ENCODE measurements around the gene MTHFD1L. TPM values are rescaled to one million over a fixed set of nuclear protein-coding genes. Genes with fewer than 3 reads are reported as not detected.

MTHFD1L gene
- total RNA-seq, 2 donors from 2014 or later, result 71.3 to 109 TPM

DNA sequence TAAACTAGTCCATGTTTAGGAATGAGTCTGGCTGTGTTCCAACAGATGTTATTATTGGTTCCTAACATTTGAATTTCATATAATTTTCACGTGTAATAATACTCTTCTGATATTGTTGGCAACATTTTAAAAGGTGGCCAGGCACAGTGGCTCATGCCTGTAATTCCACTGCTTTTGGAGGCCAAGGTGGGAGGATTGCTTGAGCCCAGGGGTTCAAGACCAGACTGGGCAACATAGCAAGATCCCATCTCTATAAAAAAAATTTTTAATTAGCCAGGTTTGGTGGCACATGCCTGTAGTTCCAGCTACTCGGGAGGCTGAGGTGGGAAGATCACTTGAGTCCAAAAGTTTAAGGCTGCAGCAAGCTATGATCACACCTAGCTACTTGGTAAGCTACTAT lies 116.2 kb downstream of the MTHFD1L start:
- Mint-ChIP-seq H3K9me3 (no peaks in the 10 kb centered on the region), H3K36me3 (peaks cover 12% of the 10 kb centered on the region in 2 donors), H3K27ac (peak overlapping the region in 1 of 2 donors; percentile 47)
- DNase-seq (ENCODE audit: low spot score in 2 of 2) (no peak), ATAC-seq (no peak)

DNA sequence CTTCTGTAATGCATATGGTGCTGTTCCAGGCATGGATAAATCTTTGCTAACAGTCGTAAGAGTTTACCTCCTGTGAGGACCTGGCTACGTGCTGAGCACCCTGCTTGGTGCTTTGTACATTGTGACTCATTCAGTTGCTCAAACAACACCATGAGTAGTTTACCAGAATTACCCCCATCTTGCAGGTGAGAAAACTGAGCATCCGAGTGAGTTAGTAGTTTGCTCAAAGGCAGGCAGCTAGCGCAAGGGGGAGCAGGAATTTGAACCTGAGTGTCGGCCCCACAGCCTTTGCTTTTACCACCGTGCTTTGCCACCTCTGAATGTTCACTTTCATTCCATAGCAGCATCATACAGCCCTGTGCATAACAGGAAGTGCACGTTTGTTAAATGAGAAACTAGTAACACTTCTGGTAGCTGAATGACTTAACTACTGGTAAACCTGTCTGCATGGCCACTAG lies 121.9 kb downstream of the MTHFD1L start:
- ATAC-seq, result peak; percentile 96
- Mint-ChIP-seq H3K9me3 (peaks cover 0 to 3% of the 10 kb centered on the region in 2 donors), H3K27ac (peak overlapping the region; percentile 69 to 95), H3K36me3 (peaks cover 9 to 32% of the 10 kb centered on the region in 2 donors)
- DNase-seq (ENCODE audit: low spot score in 2 of 2), result peak in 1 of 2 donors; percentile 60

DNA sequence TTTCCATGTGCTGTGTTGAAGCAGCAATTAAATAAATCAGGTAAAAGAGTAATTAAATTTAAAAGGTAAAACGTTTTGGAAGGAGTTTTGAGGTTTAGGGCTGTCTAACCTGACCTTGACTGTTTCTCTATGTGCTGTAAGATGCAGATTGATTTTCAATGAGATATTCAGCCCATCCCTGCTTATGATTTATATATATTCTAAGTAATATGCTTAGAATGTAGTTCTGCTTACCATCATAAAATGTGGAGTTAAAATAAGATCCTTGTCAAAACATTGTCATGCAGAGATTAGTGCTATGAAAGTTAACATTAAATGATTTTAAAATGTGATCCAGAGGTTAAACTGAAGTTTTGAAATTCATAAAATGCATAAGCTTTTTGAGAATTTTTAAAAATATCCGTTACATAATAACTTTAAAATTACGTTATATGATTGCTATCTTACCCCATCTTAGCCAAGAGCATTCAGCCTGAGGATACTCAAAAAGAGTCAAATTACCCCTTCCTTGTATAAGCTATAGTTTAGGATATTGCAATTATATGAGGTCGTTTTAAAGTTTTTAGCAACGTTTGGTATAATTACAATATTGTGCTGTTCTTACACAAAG lies 122.5 kb downstream of the MTHFD1L start:
- Mint-ChIP-seq H3K36me3 (peaks cover 15 to 38% of the 10 kb centered on the region in 2 donors), H3K27ac (peak overlapping the region; percentile 69 to 95), H3K9me3 (peaks cover 0 to 3% of the 10 kb centered on the region in 2 donors)
- DNase-seq (ENCODE audit: low spot score in 2 of 2), result no peak
- no peak for ATAC-seq

DNA sequence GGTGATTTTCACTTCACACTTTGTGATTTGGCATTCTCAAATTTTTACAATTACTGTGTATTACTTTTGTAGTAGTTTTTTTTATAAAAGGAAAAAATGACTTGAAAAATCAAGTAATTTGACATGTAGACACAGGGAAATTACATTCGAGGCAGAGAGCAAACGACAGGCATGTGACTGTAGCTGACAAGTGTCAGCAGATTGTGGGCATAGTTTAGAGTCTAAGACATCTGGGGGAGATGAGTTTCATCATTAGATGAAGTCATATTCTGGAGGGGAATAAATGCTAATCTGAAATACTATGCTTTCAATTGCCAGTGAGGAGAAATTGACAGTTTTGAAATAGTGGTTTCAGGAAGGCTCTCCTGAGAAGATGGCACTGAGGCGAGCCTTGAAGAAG lies 126.0 kb downstream of the MTHFD1L start:
- Mint-ChIP-seq H3K27ac (peak overlapping the region in 1 of 2 donors; percentile 25), H3K9me3 (peaks cover 0 to 3% of the 10 kb centered on the region in 2 donors), H3K36me3 (peaks cover 19 to 47% of the 10 kb centered on the region in 2 donors)
- DNase-seq (ENCODE audit: low spot score in 2 of 2) (no peak), ATAC-seq (no peak)

DNA sequence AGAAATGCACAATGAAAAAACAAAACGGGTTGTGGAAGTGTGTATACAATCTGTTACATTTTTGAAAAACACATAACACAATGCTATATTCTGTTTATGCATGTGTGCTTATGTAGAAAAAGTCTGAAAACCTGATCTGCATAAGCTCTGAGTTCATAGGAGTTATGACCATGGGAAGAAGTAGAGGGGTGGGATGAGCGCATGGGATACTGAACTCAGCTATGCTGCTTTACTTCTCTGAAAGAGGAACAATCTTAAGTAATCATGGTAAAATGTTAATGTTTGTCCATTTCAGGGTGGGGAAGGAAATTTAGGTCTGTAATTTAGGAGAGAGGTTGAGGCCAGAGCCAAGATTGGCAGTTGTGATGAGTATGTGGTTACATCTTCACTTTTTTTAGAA lies 126.8 kb downstream of the MTHFD1L start:
- DNase-seq (ENCODE audit: low spot score in 2 of 2) (no peak), ATAC-seq (no peak)
- Mint-ChIP-seq H3K27ac (peak overlapping the region in 1 of 2 donors; percentile 6), H3K36me3 (peaks cover 26 to 51% of the 10 kb centered on the region in 2 donors), H3K9me3 (peaks cover 0 to 3% of the 10 kb centered on the region in 2 donors)

DNA sequence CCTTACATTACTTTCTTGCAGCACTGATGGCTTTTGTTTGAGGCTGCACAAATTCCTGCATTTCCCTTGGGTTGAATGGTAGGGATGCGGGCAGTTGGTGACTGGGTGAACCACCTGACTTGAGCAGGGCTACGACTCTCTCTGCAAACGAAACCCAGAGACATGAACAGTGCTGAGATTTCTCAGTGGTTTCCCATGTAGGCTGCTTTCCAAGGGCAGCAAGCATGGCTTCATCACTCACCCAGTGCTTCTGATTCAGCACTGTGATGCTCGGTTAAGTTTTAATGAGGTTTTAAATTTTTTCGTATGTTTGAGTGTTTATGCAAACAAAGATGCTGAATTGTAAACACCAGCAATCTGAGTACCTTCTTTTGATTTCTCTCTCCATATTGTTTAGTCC lies 127.2 kb downstream of the MTHFD1L start:
- peak overlapping the region in 1 of 2 donors; percentile 6 for H3K27ac Mint-ChIP-seq
- no peak for ATAC-seq
- H3K9me3 Mint-ChIP-seq, result peaks cover 0 to 3% of the 10 kb centered on the region in 2 donors
- no peak for DNase-seq (ENCODE audit: low spot score in 2 of 2)
- peaks cover 27 to 51% of the 10 kb centered on the region in 2 donors for H3K36me3 Mint-ChIP-seq

- Mint-ChIP-seq H3K9me3 (peaks cover 0 to 3% of the 10 kb centered on the region in 2 donors), H3K36me3 (peaks cover 27 to 51% of the 10 kb centered on the region in 2 donors), H3K27ac (no peak overlapping the region)
- DNase-seq (ENCODE audit: low spot score in 2 of 2) (no peak), ATAC-seq (no peak)
Measured at GRCh38 chr6:150993253-150993652, 127.8 kb downstream of the MTHFD1L start.

GRCh38 chr6:150994026-150994425 lies 128.5 kb downstream of the MTHFD1L start:
- Mint-ChIP-seq H3K36me3 (peaks cover 27 to 50% of the 10 kb centered on the region in 2 donors), H3K27ac (peak overlapping the region in 1 of 2 donors; percentile 81), H3K9me3 (peaks cover 0 to 3% of the 10 kb centered on the region in 2 donors)
- peak in 1 of 2 donors; percentile 24 for ATAC-seq
- DNase-seq (ENCODE audit: low spot score in 2 of 2), result no peak

DNA sequence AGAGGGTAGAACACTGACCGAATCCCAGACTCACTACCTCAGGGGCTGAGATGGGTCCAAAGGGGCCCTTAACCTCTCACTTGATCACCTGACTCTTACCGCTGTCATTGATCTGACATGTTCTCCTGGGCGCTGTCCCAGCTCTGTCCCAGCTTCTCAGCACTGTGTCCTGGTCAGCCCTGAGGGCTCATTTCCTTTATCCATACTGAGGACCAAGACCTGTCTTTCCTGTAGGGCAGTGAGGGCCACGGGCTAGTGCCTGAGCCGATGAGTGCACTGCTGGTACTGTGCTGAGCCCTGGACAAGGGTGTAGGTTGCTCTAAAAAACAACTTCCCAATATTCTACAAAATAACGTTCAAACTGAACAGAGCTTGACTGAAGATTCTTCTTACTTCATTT lies 131.5 kb downstream of the MTHFD1L start:
- DNase-seq (ENCODE audit: low spot score in 2 of 2), result no peak
- no peak for ATAC-seq
- Mint-ChIP-seq H3K27ac (peak overlapping the region in 1 of 2 donors; percentile 90), H3K9me3 (peaks cover 0 to 3% of the 10 kb centered on the region in 2 donors), H3K36me3 (peaks cover 27 to 29% of the 10 kb centered on the region in 2 donors)

DNA sequence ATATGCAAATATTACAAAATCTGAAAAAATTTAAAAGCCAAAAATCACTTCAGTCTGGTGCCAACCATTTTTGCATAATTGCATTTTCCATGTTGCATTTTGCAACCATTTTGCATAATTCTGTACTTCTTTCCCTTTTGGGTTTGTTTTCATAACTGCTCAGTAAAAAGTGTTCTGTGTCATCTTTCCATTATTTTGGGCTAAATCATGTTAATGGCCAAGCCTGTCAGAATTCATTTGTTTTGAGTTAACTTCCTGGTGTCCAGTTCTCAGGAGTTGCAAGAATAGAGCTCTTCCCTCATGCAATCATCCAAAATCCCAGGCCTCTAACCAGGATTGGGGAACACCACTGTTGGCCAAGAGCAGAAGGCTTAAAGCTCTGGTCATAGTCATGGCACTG lies 133.6 kb downstream of the MTHFD1L start:
- Mint-ChIP-seq H3K9me3 (no peaks in the 10 kb centered on the region), H3K36me3 (peaks cover 8 to 19% of the 10 kb centered on the region in 2 donors)
- ATAC-seq, result no peak

GRCh38 chr6:150999576-150999975 lies 134.1 kb downstream of the MTHFD1L start:
- Mint-ChIP-seq H3K27ac (no peak overlapping the region), H3K9me3 (no peaks in the 10 kb centered on the region), H3K36me3 (peaks cover 4 to 15% of the 10 kb centered on the region in 2 donors)
- ATAC-seq (no peak), DNase-seq (ENCODE audit: low spot score in 2 of 2) (no peak)

More for the DNA sequence above, 133.6 kb downstream of the MTHFD1L start:
- H3K27ac Mint-ChIP-seq, result no peak overlapping the region
- no peak for DNase-seq (ENCODE audit: low spot score in 2 of 2)

DNA sequence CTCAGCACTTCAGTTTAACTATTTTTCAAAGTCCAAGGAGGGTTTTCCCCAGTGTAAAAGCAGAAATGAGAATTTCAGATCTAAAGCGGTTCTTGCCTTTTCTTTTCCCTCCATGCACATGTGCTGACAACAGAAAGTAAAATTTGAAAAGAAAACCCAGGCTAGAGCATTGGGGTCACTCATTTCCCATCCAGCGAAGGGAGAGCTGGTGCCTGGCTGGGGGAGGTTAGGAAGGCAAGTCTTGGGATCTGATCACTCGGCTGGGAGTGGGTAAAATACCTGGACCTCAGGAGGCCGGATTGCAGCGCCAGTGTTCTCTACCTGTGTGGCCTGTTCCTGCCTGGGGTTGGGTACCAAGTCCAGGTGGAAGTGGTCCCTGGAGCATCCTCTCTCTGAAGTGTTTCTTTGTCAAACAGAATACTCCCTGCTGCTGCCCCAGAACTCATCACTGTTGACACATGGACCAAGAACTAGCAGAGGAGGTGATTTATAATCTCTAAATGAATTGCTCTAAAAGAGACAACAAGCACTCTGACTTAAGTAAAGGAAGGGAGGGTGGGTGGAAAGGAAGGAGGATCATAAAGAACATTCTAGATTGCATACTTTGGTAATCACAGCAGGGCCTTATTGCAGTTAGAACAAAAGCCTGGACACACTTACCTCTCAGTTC lies 136.0 kb downstream of the MTHFD1L start:
- ATAC-seq (peak in 1 of 2 donors; percentile 55), DNase-seq (ENCODE audit: low spot score in 2 of 2) (no peak)
- Mint-ChIP-seq H3K9me3 (no peaks in the 10 kb centered on the region), H3K27ac (no peak overlapping the region), H3K36me3 (peaks cover 10 to 13% of the 10 kb centered on the region in 2 donors)

GRCh38 chr6:151002057-151002450 lies 136.6 kb downstream of the MTHFD1L start:
- Mint-ChIP-seq H3K27ac (no peak overlapping the region), H3K9me3 (no peaks in the 10 kb centered on the region), H3K36me3 (peaks cover 8 to 9% of the 10 kb centered on the region in 2 donors)
- ATAC-seq (no peak), DNase-seq (ENCODE audit: low spot score in 2 of 2) (no peak)

DNA sequence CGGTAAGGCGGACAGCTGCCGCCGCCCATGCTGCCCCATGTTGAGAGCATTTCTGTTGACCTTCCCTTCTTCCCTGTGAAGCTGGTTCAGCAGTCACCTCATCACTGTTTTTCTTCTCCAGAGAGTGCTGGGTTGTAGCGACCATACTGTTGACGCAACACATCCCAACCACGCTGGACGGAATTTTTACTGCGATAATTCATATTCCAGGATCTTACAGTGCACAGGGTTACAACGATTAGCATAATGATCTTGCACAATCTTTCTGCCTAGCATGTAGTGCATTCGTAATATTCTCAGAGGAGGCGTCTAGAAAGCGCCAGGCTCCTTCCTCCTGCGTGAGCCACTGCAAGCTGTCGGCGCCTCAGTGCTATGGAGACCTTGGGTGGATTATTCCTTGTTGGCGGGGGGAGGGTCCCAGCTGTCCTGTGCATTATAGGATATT lies 137.0 kb downstream of the MTHFD1L start:
- no peaks in the 10 kb centered on the region for H3K9me3 Mint-ChIP-seq
- no peak for ATAC-seq
- peak overlapping the region in 1 of 2 donors; percentile 57 for H3K27ac Mint-ChIP-seq
- H3K36me3 Mint-ChIP-seq, result peaks cover 6% of the 10 kb centered on the region in 2 donors
- DNase-seq (ENCODE audit: low spot score in 2 of 2), result no peak

DNA sequence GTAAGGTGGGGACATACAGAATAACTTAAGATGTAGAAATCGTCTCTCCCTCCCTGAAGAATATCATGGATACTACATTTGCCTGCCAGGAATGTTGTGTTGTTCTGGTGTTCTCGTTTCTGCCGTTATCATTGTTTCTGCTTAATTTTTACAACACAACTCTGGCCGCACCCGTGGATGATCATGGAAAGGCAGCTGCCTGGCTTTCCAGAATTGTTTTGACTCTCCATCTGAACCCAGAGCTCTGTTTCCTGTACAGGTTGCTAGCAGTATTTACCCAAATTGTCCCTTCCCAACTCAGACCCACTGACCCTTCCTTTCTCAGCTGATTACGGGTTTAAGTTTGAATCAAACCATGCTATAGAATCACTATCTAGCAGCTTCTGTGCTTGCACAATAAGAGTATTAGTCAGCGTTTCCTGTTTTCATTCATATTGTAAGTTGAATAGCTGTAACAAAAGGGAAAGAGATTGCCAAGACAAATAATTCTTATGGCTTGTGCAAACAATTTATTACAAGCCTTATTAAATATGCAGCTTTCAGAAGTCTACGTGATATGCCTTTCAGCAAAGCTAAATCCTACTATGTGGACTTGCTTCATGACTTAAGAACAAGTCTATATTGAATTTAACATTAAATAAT lies 139.0 kb downstream of the MTHFD1L start:
- peaks cover 6 to 10% of the 10 kb centered on the region in 2 donors for H3K36me3 Mint-ChIP-seq
- H3K9me3 Mint-ChIP-seq, result no peaks in the 10 kb centered on the region
- DNase-seq (ENCODE audit: low spot score in 2 of 2) (no peak), ATAC-seq (peak; percentile 40 to 78)
- peak overlapping the region in 1 of 2 donors; percentile 51 for H3K27ac Mint-ChIP-seq

DNA sequence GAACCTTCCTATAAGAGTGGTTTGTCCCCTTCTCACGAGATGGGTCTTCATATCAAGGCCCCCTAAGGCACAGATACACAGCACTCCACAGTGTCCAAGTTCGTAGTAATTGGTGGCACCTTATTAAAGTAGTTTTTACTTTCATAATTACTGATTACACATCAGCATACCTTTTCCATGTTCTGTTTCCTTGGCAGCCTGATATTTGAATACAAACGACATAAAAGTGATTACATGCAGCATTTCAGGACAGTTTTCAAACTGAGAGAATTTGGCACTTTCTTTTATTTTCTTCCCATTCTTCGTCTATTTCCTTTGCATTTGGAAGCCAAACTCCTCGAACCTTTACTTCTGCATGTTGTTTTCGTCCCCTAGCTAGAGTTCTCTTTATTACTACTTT lies 139.7 kb downstream of the MTHFD1L start:
- ATAC-seq (no peak), DNase-seq (ENCODE audit: low spot score in 2 of 2) (no peak)
- Mint-ChIP-seq H3K27ac (peak overlapping the region in 1 of 2 donors; percentile 88), H3K36me3 (peaks cover 6 to 10% of the 10 kb centered on the region in 2 donors), H3K9me3 (no peaks in the 10 kb centered on the region)

Measured in activated naive CD4-positive, alpha-beta T cell treated with anti-CD3 and anti-CD28 coated beads, Interleukin-2, amount 50 U/mL, for 72 hours (primary cell).